Activated T-helper 2 cell treated with anti-CD3 and anti-CD28 coated beads, Interferon-gamma antibody, Interleukin-2, Interleukin-4, amounts not matched to agents 10 μg/mL and 5 μg/mL and 100 μg/mL, durations not matched to agents 14 hours and 24 hours and 36 hours (primary cell): Measurements from ENCODE around the gene CYS1. TPM values are rescaled to one million over a fixed set of nuclear protein-coding genes. Genes with fewer than 3 reads are reported as not detected.

Source experiments
- DNase-seq: peaks from one replicate; pipeline ENCODE4 v3.0.0; 2021; ENCODE audit warnings: low spot score
- H3K27ac Mint-ChIP-seq: one replicate; pipeline ENCODE4 v1.8.0; 2021; ENCODE audit warnings: mixed read lengths
- H3K27me3 Mint-ChIP-seq: one replicate; pipeline ENCODE4 v1.8.0; 2021; ENCODE audit warnings: low read depth, mixed read lengths
- H3K36me3 Mint-ChIP-seq: one replicate; pipeline ENCODE4 v1.8.0; 2021; ENCODE audit warnings: low read depth, mixed read lengths
- H3K4me1 Mint-ChIP-seq: one replicate; pipeline ENCODE4 v1.8.0; 2021; ENCODE audit warnings: low read depth, mixed read lengths
- H3K4me3 Mint-ChIP-seq: one replicate; pipeline ENCODE4 v1.8.0; 2021; ENCODE audit warnings: low read depth, mild to moderate bottlenecking, moderate library complexity, mixed read lengths
- H3K9me3 Mint-ChIP-seq: one replicate; pipeline ENCODE4 v1.8.0; 2021; ENCODE audit warnings: mixed read lengths
- intact Hi-C: fragments of 100-400 bp; cut with micrococcal nuclease; formaldehyde crosslinking; loops from one replicate; pipeline ENCODE4 v1.15.1; 2023
- total RNA-seq: library from RNA; stranded (reverse); gene quantifications from 2 replicates; pipeline ENCODE4 v1.2.3, GENCODE V29; 2022

CYS1 gene
- total RNA-seq, 1 donor from 2014 or later, result 0.89 TPM

GRCh38 chr2:10089565-10090190 is 9.5 kb upstream of the CYS1 start:
- Mint-ChIP-seq H3K4me3 (no peak overlapping the region), H3K9me3 (no peaks in the 10 kb centered on the region), H3K36me3 (peaks cover 6% of the 10 kb centered on the region), H3K27ac (no peak overlapping the region), H3K27me3 (peaks cover 56% of the 10 kb centered on the region), H3K4me1 (peaks cover 10% of the 10 kb centered on the region)
- intact Hi-C loops, result no loop called here
- no peak for DNase-seq

- Mint-ChIP-seq H3K27ac (no peak overlapping the region), H3K36me3 (peaks cover 6% of the 10 kb centered on the region), H3K4me3 (no peak overlapping the region), H3K9me3 (no peaks in the 10 kb centered on the region), H3K4me1 (peaks cover 20% of the 10 kb centered on the region), H3K27me3 (peaks cover 65% of the 10 kb centered on the region)
- no peak for DNase-seq
- intact Hi-C loops, result no loop called here
Observed at GRCh38 chr2:10087360-10087759, 7.1 kb upstream of the CYS1 start.

GRCh38 chr2:10086950-10087349 is 6.7 kb upstream of the CYS1 start:
- intact Hi-C loops, result no loop called here
- Mint-ChIP-seq H3K4me1 (peaks cover 17% of the 10 kb centered on the region), H3K4me3 (no peak overlapping the region), H3K27ac (no peak overlapping the region), H3K36me3 (peaks cover 4% of the 10 kb centered on the region), H3K9me3 (no peaks in the 10 kb centered on the region), H3K27me3 (peaks cover 62% of the 10 kb centered on the region)
- DNase-seq, result no peak

GRCh38 chr2:10085668-10086059 is 5.5 kb upstream of the CYS1 start:
- no peaks in the 10 kb centered on the region for H3K9me3 Mint-ChIP-seq
- no peak for DNase-seq
- no peak overlapping the region for H3K4me3 Mint-ChIP-seq
- no peak overlapping the region for H3K27ac Mint-ChIP-seq
- H3K27me3 Mint-ChIP-seq, result peaks cover 60% of the 10 kb centered on the region
- H3K36me3 Mint-ChIP-seq, result no peaks in the 10 kb centered on the region
- H3K4me1 Mint-ChIP-seq, result peaks cover 21% of the 10 kb centered on the region
- intact Hi-C loops, result no loop called here

- no peak for DNase-seq
- Mint-ChIP-seq H3K27me3 (peaks cover 56% of the 10 kb centered on the region), H3K27ac (no peak overlapping the region), H3K4me3 (no peak overlapping the region), H3K36me3 (no peaks in the 10 kb centered on the region), H3K4me1 (peaks cover 21% of the 10 kb centered on the region), H3K9me3 (no peaks in the 10 kb centered on the region)
- intact Hi-C loops, result no loop called here
Observed at GRCh38 chr2:10085043-10085667, 4.9 kb upstream of the CYS1 start.

GRCh38 chr2:10084223-10084865 is 4.1 kb upstream of the CYS1 start:
- Mint-ChIP-seq H3K27me3 (peaks cover 47% of the 10 kb centered on the region), H3K4me3 (no peak overlapping the region), H3K4me1 (peaks cover 21% of the 10 kb centered on the region), H3K36me3 (no peaks in the 10 kb centered on the region), H3K27ac (peak overlapping the region; percentile 13), H3K9me3 (no peaks in the 10 kb centered on the region)
- DNase-seq, result no peak
- intact Hi-C loops, result no loop called here

- H3K27me3 Mint-ChIP-seq, result peaks cover 50% of the 10 kb centered on the region
- intact Hi-C loops, result no loop called here
- DNase-seq, result no peak
- no peaks in the 10 kb centered on the region for H3K9me3 Mint-ChIP-seq
- peaks cover 3% of the 10 kb centered on the region for H3K36me3 Mint-ChIP-seq
- H3K27ac Mint-ChIP-seq, result no peak overlapping the region
- no peak overlapping the region for H3K4me3 Mint-ChIP-seq
- peaks cover 26% of the 10 kb centered on the region for H3K4me1 Mint-ChIP-seq
Observed at GRCh38 chr2:10083692-10084211, 3.5 kb upstream of the CYS1 start.

GRCh38 chr2:10083046-10083445 is 2.8 kb upstream of the CYS1 start:
- Mint-ChIP-seq H3K36me3 (peaks cover 3% of the 10 kb centered on the region), H3K27ac (no peak overlapping the region), H3K9me3 (no peaks in the 10 kb centered on the region), H3K4me1 (peaks cover 26% of the 10 kb centered on the region), H3K4me3 (no peak overlapping the region), H3K27me3 (peaks cover 55% of the 10 kb centered on the region)
- no peak for DNase-seq
- intact Hi-C loops, result no loop called here

GRCh38 chr2:10080536-10081304 is 509 bp upstream of the CYS1 start:
- H3K4me3 Mint-ChIP-seq, result peak overlapping the region; percentile 71
- H3K36me3 Mint-ChIP-seq, result peaks cover 3% of the 10 kb centered on the region
- intact Hi-C loops, result loop anchor here (2.0 kb wide), 1 partner anchor 44 kb away; no protein-coding TSS in a partner anchor
- no peak for DNase-seq
- peaks cover 29% of the 10 kb centered on the region for H3K4me1 Mint-ChIP-seq
- no peak overlapping the region for H3K27ac Mint-ChIP-seq
- H3K9me3 Mint-ChIP-seq, result no peaks in the 10 kb centered on the region
- peaks cover 62% of the 10 kb centered on the region for H3K27me3 Mint-ChIP-seq

- peak overlapping the region; percentile 81 for H3K4me3 Mint-ChIP-seq
- intact Hi-C loops, result no loop called here
- H3K27me3 Mint-ChIP-seq, result peaks cover 68% of the 10 kb centered on the region
- H3K4me1 Mint-ChIP-seq, result peaks cover 27% of the 10 kb centered on the region
- peak overlapping the region; percentile 46 for H3K27ac Mint-ChIP-seq
- no peaks in the 10 kb centered on the region for H3K9me3 Mint-ChIP-seq
- peaks cover 3% of the 10 kb centered on the region for H3K36me3 Mint-ChIP-seq
- DNase-seq, result no peak
Observed at GRCh38 chr2:10079266-10079869, 843 bp downstream of the CYS1 start.

GRCh38 chr2:10078704-10079265 is 1.4 kb downstream of the CYS1 start:
- peaks cover 69% of the 10 kb centered on the region for H3K27me3 Mint-ChIP-seq
- H3K4me3 Mint-ChIP-seq, result peak overlapping the region; percentile 81
- DNase-seq, result no peak
- H3K4me1 Mint-ChIP-seq, result peaks cover 23% of the 10 kb centered on the region
- intact Hi-C loops, result no loop called here
- no peaks in the 10 kb centered on the region for H3K9me3 Mint-ChIP-seq
- peaks cover 3% of the 10 kb centered on the region for H3K36me3 Mint-ChIP-seq
- peak overlapping the region; percentile 46 for H3K27ac Mint-ChIP-seq

- Mint-ChIP-seq H3K9me3 (no peaks in the 10 kb centered on the region), H3K36me3 (peaks cover 3% of the 10 kb centered on the region), H3K27me3 (peaks cover 66% of the 10 kb centered on the region), H3K4me1 (peaks cover 19% of the 10 kb centered on the region), H3K27ac (no peak overlapping the region), H3K4me3 (no peak overlapping the region)
- DNase-seq, result no peak
- intact Hi-C loops, result no loop called here
Observed at GRCh38 chr2:10078001-10078400, 2.2 kb downstream of the CYS1 start.
